ENCODE data around the gene ANKS4B. TPM values are rescaled to one million over a fixed set of nuclear protein-coding genes. Genes with fewer than 3 reads are reported as not detected.
A peak's percentile ranks its signal among the peaks of the same experiment; 100 is the strongest.

ANKS4B gene
- total and polyA plus RNA-seq, 2 experiments from 2014 or later = 0.07 TPM; not detected in 1

DNA sequence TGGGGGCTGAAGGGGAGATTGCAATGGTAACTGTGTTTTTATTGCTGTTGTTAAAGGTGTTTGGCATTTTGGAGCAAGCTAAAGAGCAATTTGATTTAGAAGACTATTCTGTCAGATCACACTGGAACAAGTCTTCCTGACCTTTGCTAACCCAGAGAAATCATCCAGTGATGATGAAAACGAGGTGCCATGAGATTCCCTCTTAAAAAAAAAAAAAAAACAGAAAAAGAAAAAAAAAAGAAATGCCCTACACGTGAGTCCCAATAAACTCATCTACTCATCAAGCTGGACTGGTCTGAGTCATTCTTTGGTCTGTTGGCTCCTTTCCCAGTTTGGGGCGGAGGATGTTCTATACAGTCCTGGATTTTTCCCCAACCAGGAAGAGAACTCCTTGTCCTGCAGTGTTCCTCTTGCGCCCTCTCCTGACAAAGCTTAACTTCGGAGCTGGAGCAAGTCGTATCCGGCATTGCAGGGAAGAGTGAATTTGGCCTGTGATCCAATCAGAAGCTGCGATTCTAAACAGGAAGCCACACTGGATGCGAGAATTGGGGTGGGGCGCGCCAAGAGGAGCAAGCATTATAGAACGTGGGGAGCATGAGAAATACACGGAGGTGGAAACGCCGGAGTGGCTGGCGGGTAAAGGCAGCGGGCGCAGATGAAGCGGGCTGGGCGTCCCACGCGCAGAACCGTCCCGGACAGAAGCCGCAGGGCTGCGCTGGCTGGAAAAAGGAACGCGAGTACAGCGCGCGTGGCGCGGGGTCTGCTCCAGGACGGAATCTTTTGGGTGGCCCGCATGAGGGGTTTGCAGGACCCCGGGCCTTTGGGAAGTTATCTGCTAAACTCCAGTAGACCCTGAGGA, 67.0 kb downstream of the ANKS4B start:
- DNase-seq (ENCODE audit: low spot score) (peak; percentile 97), ATAC-seq (peak; percentile 81)
- Mint-ChIP-seq H3K9me3 (no peaks in the 10 kb centered on the region; the same call in 2 of the 3 replicates), H3K4me1 (peaks cover 20% of the 10 kb centered on the region), H3K27ac (no peak overlapping the region), H3K27me3 (ENCODE audit: insufficient read depth, low read depth, poor library complexity) (peaks cover 46% of the 10 kb centered on the region), H3K36me3 (ENCODE audit: low read depth) (no peaks in the 10 kb centered on the region), H3K4me3 (peak overlapping the region; percentile 89)
- peaks cover 40% of the 10 kb centered on the region for H3K27me3 ChIP-seq (ENCODE audit: insufficient read depth)
- H4K20me1 ChIP-seq (replicated peaks; ENCODE audit: insufficient read depth) = 0 out of 2 replicates have a peak, but pooled peaks cover 10% of the 10 kb centered on the region
- H3K4me2 ChIP-seq = peak overlapping the region; percentile 84
- TF ChIP-seq ETS1 (IDR thresholded peaks at IDR 0.05) (peak; percentile 57; the same call in 1 of the 2 replicates), CTCF (conservative IDR thresholded peaks at IDR 0.05; ENCODE audit: low read depth in 2 of 2) (peak; percentile 85 to 99), EZH2phosphoT487 (IDR thresholded peaks at IDR 0.05; ENCODE audit: unreplicated experiment) (no peak)
- no peaks in the 10 kb centered on the region for H3F3A ChIP-seq (replicated peaks; ENCODE audit: low read depth)
- no peaks in the 10 kb centered on the region for H3K9me2 ChIP-seq (ENCODE audit: insufficient read depth)
- no peak overlapping the region for H3K27ac ChIP-seq (ENCODE audit: low read depth)
- H3K79me2 ChIP-seq (replicated peaks; ENCODE audit: insufficient read depth) = no peaks in the 10 kb centered on the region
- no peaks in the 10 kb centered on the region for H3K36me3 ChIP-seq (ENCODE audit: insufficient read depth)
- peak overlapping the region; percentile 97 for H2AFZ ChIP-seq
- H3K4me1 ChIP-seq (ENCODE audit: insufficient read depth) = peaks cover 12% of the 10 kb centered on the region
- H3K4me3 ChIP-seq = peak overlapping the region; percentile 78

DNA sequence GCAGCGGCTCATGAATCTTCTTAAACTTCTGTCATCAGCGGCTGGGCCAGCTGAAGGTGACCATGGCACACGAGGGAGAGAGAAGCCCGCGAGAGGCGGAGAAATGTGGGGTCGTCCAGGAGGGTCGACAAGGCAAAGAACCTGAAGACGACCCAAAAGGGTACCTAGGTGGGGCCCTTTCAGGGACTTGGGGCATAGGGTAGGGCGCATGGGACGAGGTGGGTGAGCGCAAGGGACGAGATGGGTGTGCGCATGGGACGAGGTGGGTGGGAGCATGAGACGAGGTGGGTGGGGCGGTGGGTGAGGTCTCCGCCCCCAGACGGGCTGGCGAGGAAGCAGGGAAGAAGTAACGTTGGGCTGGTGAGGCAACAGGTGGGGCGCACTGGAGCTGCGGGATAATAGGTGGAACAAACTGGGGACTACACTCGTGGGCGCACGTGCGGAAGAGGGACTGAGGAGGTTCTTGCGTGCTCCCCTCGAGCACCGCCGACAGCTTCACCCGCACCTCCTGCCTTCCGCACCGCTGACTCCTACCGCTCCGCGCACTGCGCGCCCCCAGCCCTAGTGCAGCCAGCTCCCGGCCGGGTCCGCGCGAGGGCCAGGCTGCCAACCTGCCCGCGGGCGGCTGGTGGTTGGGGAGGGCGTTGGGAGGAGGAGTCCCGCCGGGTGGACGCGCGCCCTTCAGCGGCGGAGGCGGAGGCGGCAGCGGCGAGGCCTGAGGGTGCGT, 67.8 kb downstream of the ANKS4B start:
- H4K20me1 ChIP-seq (replicated peaks; ENCODE audit: insufficient read depth) = 0 out of 2 replicates have a peak, but pooled peaks cover 10% of the 10 kb centered on the region
- peak overlapping the region; percentile 78 for H3K4me3 ChIP-seq
- peak overlapping the region; percentile 84 for H3K4me2 ChIP-seq
- Mint-ChIP-seq H3K4me1 (peaks cover 20% of the 10 kb centered on the region), H3K27me3 (ENCODE audit: insufficient read depth, low read depth, poor library complexity) (peaks cover 48% of the 10 kb centered on the region), H3K4me3 (peak overlapping the region; percentile 89), H3K27ac (no peak overlapping the region), H3K9me3 (no peaks in the 10 kb centered on the region; the same call in 2 of the 3 replicates), H3K36me3 (ENCODE audit: low read depth) (no peaks in the 10 kb centered on the region)
- DNase-seq (ENCODE audit: low spot score) = peak; percentile 81
- peaks cover 12% of the 10 kb centered on the region for H3K4me1 ChIP-seq (ENCODE audit: insufficient read depth)
- ATAC-seq = peak; percentile 89
- no peak overlapping the region for H3K27ac ChIP-seq (ENCODE audit: low read depth)
- H3K9me2 ChIP-seq (ENCODE audit: insufficient read depth) = no peaks in the 10 kb centered on the region
- TF ChIP-seq ETS1 (IDR thresholded peaks at IDR 0.05) (no peak), POLR2AphosphoS5 (IDR thresholded peaks at IDR 0.05; ENCODE audit: low read depth) (peak; percentile 24; the same call in 1 of the 2 replicates), ZNF114 (CRISPR knock-in tag; IDR thresholded peaks at IDR 0.05) (no peak), CTCF (conservative IDR thresholded peaks at IDR 0.05; ENCODE audit: low read depth in 2 of 2) (peak in 1 of 2 experiments; percentile 28; a peak in 2 of 4 replicates)
- TF ChIP-seq, protein P1, sequence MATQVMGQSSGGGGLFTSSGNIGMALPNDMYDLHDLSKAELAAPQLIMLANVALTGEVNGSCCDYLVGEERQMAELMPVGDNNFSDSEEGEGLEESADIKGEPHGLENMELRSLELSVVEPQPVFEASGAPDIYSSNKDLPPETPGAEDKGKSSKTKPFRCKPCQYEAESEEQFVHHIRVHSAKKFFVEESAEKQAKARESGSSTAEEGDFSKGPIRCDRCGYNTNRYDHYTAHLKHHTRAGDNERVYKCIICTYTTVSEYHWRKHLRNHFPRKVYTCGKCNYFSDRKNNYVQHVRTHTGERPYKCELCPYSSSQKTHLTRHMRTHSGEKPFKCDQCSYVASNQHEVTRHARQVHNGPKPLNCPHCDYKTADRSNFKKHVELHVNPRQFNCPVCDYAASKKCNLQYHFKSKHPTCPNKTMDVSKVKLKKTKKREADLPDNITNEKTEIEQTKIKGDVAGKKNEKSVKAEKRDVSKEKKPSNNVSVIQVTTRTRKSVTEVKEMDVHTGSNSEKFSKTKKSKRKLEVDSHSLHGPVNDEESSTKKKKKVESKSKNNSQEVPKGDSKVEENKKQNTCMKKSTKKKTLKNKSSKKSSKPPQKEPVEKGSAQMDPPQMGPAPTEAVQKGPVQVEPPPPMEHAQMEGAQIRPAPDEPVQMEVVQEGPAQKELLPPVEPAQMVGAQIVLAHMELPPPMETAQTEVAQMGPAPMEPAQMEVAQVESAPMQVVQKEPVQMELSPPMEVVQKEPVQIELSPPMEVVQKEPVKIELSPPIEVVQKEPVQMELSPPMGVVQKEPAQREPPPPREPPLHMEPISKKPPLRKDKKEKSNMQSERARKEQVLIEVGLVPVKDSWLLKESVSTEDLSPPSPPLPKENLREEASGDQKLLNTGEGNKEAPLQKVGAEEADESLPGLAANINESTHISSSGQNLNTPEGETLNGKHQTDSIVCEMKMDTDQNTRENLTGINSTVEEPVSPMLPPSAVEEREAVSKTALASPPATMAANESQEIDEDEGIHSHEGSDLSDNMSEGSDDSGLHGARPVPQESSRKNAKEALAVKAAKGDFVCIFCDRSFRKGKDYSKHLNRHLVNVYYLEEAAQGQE (IDR thresholded peaks at IDR 0.05; ENCODE audit: unreplicated experiment) = no peak
- no peaks in the 10 kb centered on the region for H3F3A ChIP-seq (replicated peaks; ENCODE audit: low read depth)
- H3K27me3 ChIP-seq (ENCODE audit: insufficient read depth) = peaks cover 41% of the 10 kb centered on the region
- peak overlapping the region; percentile 97 for H2AFZ ChIP-seq
- no peaks in the 10 kb centered on the region for H3K79me2 ChIP-seq (replicated peaks; ENCODE audit: insufficient read depth)
- no peaks in the 10 kb centered on the region for H3K36me3 ChIP-seq (ENCODE audit: insufficient read depth)

All from GM23338 (cell line).